Pancreas (tissue), 10 donors: ENCODE results near the gene CYP4F22. TPM values are rescaled to one million over a fixed set of nuclear protein-coding genes. Genes with fewer than 3 reads are reported as not detected.
"Not testable (repeated sequence)": the region's sequence is repeated elsewhere in the genome, so short reads cannot be mapped to it uniquely, and the experiment has no call there.

ENCODE experiments used
- ATAC-seq, 4 donors: fragments of 200-7000 bp; cut with Tn5 transposase; one replicate each; pipeline versions ENCODE4 v1.8.0 to v1.9.1; 2020; ENCODE audit warnings: mild to moderate bottlenecking in 4 of 4, moderate library complexity in 4 of 4
- DNase-seq, 6 donors: peaks; one replicate each; pipeline ENCODE4 v3.0.0-alpha.2; 2020
- FAIRE-seq: peaks from 2 replicates; lab custom pipeline; 2012; peaks lifted over from hg19 to GRCh38; lab: Jason Lieb, UNC
- H3K27ac ChIP-seq, 4 donors: fragments of 200-600 bp; sonication (generic); 1 replicate in 3 of 4; 2 replicates in 1 of 4; pipeline versions ENCODE4 v1.5.0 to v1.8.0; 2020
- H3K27me3 ChIP-seq, 4 donors: fragments of 200-600 bp; one replicate each; pipeline ENCODE4 v1.8.0; 2021
- H3K36me3 ChIP-seq, 3 donors: fragments of 200-600 bp; sonication (generic) in 1 of 3; one replicate each; pipeline versions ENCODE4 v1.5.0 to v1.8.0; 2020 to 2021
- H3K4me1 ChIP-seq, 3 donors: fragments of 200-600 bp; one replicate each; pipeline ENCODE4 v1.8.0; 2021
- H3K4me3 ChIP-seq, 4 donors: fragments of 200-600 bp; sonication (generic) in 2 of 4; one replicate each; pipeline versions ENCODE4 v1.5.0 to v1.8.0; 2020 to 2021
- H3K9me3 ChIP-seq, 4 donors: fragments of 200-600 bp; one replicate each; pipeline ENCODE4 v1.8.0; 2021
- CTCF ChIP-seq, 4 donors: fragments of 200-600 bp; sonication (generic) in 3 of 4; IDR thresholded peaks; one replicate each; pipeline versions ENCODE4 v1.5.0 to v1.8.0; 2021; ENCODE audit warnings: antibody characterized with exemption in 4 of 4
- WGBS, 2 donors: extraction: QIAGEN DNeasy Blood & Tissue Kit; methylation state at CpG; one replicate each; pipeline ENCODE4 v1.1.7; 2013; 5-methylcytosine and 5-hydroxymethylcytosine counted together
- intact Hi-C, 3 donors: fragments of 100-400 bp; cut with DNase I; formaldehyde crosslinking; loops; one replicate each; pipeline versions ENCODE4 v1.11.1 to v1.14.2; 2022
- polyA plus RNA-seq, 2 donors: library from polyadenylated mRNA; stranded (reverse); fragments of 200-250 nt; gene quantifications; one replicate each; pipeline ENCODE4 v1.2.3, GENCODE V29; 2013
- total RNA-seq, 6 donors: library from RNA; stranded (reverse); fragmentation: NEBNext Ultra II Directional in 4 of 6; extraction: Animal tissue kit (Norgen Biotek cat#: 25700) in 4 of 6; gene quantifications; one replicate each; pipeline versions ENCODE4 v1.2.1 to v1.2.4, GENCODE V29; 2021 to 2023
- donor health status: healthy with polysubstance abuse.
- donor health status: DM: no; HTN: no; CAD: no; lungs with moderate emphysema.
- donor health status: DM: no; HTN: no; CAD: no.
- donor health status: control.
- donor health status: control.
- donor health status: Bipolar disorder and iron deficiency.
- donor health status: DM: yes; HTN: yes; CAD: no.
- donor health status: DM: no; HTN: no; CAD: no.
- donor health status: DM: no; HTN: no; CAD: no.
- donor health status: DM: yes; HTN: yes; CAD: no.

Gene CYP4F22
- total and polyA plus RNA-seq, 8 donors = 0.06 TPM; not detected in 7

- 43 to 53% methylated on average over 31 of the region's 31 CpGs for WGBS, 2 donors
- Histone ChIP-seq H3K4me3 (no peak overlapping the region), H3K4me1 (no peaks in the 10 kb centered on the region), H3K36me3 (no peaks in the 10 kb centered on the region), H3K27ac (no peak overlapping the region), H3K27me3 (peaks cover 0 to 8% (median 0%) of the 10 kb centered on the region in 4 donors), H3K9me3 (no peaks in the 10 kb centered on the region)
- FAIRE-seq (no peak), DNase-seq (peak in 1 of 6 donors; percentile 43), ATAC-seq (no peak)
- TF ChIP-seq CTCF (IDR thresholded peaks at IDR 0.05) = no peak
- intact Hi-C loops = no loop called here
Observed at GRCh38 chr19:15471639-15472101, 36.7 kb upstream of the CYP4F22 start.

GRCh38 chr19:15473821-15474220 is 34.5 kb upstream of the CYP4F22 start:
- H3K27me3 ChIP-seq, H3K27ac ChIP-seq, H3K9me3 ChIP-seq, ATAC-seq, FAIRE-seq, H3K36me3 ChIP-seq, H3K4me3 ChIP-seq, DNase-seq, intact Hi-C loops, H3K4me1 ChIP-seq: not testable (repeated sequence)
- 61 to 78% methylated on average over 4 of the region's 4 CpGs for WGBS, 2 donors

- FAIRE-seq (no peak), DNase-seq (no peak), ATAC-seq (no peak)
- H3K27ac ChIP-seq = no peak overlapping the region
- no peaks in the 10 kb centered on the region for H3K9me3 ChIP-seq
- no peaks in the 10 kb centered on the region for H3K4me1 ChIP-seq
- no peaks in the 10 kb centered on the region for H3K27me3 ChIP-seq
- WGBS, 2 donors = 70 to 91% methylated on average over 4 of the region's 4 CpGs
- no peak for TF ChIP-seq CTCF (IDR thresholded peaks at IDR 0.05)
- intact Hi-C loops = no loop called here
- H3K4me3 ChIP-seq = no peak overlapping the region
- no peaks in the 10 kb centered on the region for H3K36me3 ChIP-seq
Observed at GRCh38 chr19:15475169-15475568, 33.2 kb upstream of the CYP4F22 start.

GRCh38 chr19:15475611-15476010 is 32.7 kb upstream of the CYP4F22 start:
- no peak for DNase-seq
- intact Hi-C loops = no loop called here
- 89 to 98% methylated on average over 10 of the region's 10 CpGs for WGBS, 2 donors

GRCh38 chr19:15476325-15476724 is 32.0 kb upstream of the CYP4F22 start:
- DNase-seq (no peak), FAIRE-seq (no peak), ATAC-seq (no peak)
- intact Hi-C loops = no loop called here
- Histone ChIP-seq H3K4me3 (no peak overlapping the region), H3K27me3 (no peaks in the 10 kb centered on the region), H3K27ac (no peak overlapping the region), H3K4me1 (no peaks in the 10 kb centered on the region), H3K9me3 (no peaks in the 10 kb centered on the region), H3K36me3 (no peaks in the 10 kb centered on the region)
- no peak for TF ChIP-seq CTCF (IDR thresholded peaks at IDR 0.05)
- 87 to 88% methylated on average over 5 of the region's 5 CpGs for WGBS, 2 donors

More at GRCh38 chr19:15475611-15476010, 32.7 kb upstream of the CYP4F22 start:
- Histone ChIP-seq H3K27ac (no peak overlapping the region), H3K4me3 (no peak overlapping the region), H3K36me3 (no peaks in the 10 kb centered on the region), H3K9me3 (no peaks in the 10 kb centered on the region), H3K4me1 (no peaks in the 10 kb centered on the region), H3K27me3 (no peaks in the 10 kb centered on the region)
- FAIRE-seq = no peak
- TF ChIP-seq CTCF (IDR thresholded peaks at IDR 0.05) = no peak
- no peak for ATAC-seq
